ENCODE measurements around the gene TSPAN3.

GRCh38 chr15:77096541-77096940, 25.6 kb upstream of the TSPAN3 start:
- TF ChIP-seq CTCF (IDR thresholded peaks at IDR 0.05) (no peak), POLR2A (IDR thresholded peaks at IDR 0.05) (no peak)
